Measurements from ENCODE around the gene AHI1. TPM values are rescaled to one million over a fixed set of nuclear protein-coding genes. Genes with fewer than 3 reads are reported as not detected.
"Not testable (repeated sequence)": the region's sequence is repeated elsewhere in the genome, so short reads cannot be mapped to it uniquely, and the experiment has no call there.

AHI1 gene
- total RNA-seq, 1 donor = 14.1 TPM

DNA sequence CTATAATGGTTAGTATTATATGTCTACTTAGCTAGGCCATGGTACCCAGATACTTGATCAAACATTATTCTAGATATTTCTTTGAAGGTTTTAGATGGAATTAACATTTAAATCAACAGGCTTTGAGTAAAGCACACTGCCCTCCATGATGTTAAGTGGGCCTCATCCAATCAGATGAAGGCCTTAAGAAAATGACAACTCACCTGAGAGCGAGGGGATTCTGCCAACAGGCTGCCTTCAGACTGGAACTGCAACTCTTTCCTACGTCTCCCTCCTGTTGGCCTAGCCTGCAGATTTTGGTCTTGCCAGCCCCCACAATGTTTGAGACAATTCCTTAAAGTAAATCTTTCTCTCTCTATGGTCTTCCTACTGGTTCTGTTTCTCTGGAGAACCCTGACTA, 137.3 kb downstream of the AHI1 start:
- no peak overlapping the region for H3K4me3 ChIP-seq (ENCODE audit: low read length)
- no peaks in the 10 kb centered on the region for H3K4me1 ChIP-seq (ENCODE audit: insufficient read depth, low read length)
- H3K9me3 ChIP-seq (ENCODE audit: low read depth, low read length) = no peaks in the 10 kb centered on the region
- no peaks in the 10 kb centered on the region for H3K27me3 ChIP-seq (ENCODE audit: insufficient read depth, low read length)

DNA sequence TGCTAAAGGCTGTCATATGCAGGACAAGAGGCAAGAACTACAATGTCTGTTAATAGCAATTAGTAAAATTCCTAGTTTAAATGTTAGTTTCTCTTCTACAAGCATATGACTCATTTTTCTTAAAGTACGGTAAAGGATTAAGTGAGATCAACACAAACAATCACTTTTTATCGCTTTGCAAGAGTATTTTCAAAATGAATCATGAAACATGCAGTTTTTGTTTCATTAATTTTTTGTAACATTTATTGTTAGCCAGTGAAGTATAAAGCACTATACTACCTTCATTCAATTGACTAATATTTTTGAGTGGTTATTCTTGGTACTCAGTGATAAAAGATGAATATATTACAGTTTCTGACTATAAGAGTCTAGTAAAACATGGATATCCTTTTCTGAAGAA, 138.6 kb downstream of the AHI1 start:
- H3K4me3 ChIP-seq (ENCODE audit: low read length) = no peak overlapping the region
- no peaks in the 10 kb centered on the region for H3K27me3 ChIP-seq (ENCODE audit: insufficient read depth, low read length)
- no peaks in the 10 kb centered on the region for H3K9me3 ChIP-seq (ENCODE audit: low read depth, low read length)
- no peaks in the 10 kb centered on the region for H3K4me1 ChIP-seq (ENCODE audit: insufficient read depth, low read length)

DNA sequence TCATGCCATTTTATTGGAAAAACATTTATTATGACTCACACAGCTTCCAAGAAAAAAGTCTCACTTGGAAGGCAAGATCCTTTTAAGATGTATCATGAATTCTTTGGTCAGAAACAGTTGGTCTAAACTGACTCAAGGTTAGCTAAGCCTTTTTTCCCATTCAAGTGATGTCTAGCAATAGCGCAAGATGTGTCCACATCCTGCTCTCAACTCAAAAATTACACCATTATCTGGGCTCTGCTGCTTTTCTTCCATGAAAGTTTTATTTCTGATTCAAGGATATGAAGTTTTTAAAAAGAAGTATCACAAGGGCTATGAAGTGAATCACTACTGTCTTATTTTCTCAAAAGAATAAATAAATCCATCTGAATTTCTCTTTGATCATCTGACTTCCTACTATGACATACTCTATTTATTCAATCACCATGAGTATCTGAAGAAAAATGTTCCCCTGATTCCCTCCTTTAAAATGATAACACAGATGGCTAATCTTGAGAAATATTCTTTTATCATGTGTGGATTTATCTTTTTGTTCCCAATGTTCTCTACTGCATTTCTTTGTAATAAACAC, 139.2 kb downstream of the AHI1 start:
- Histone ChIP-seq H3K4me3 (ENCODE audit: low read length) (no peak overlapping the region), H3K27me3 (ENCODE audit: insufficient read depth, low read length) (no peaks in the 10 kb centered on the region), H3K4me1 (ENCODE audit: insufficient read depth, low read length) (no peaks in the 10 kb centered on the region), H3K9me3 (ENCODE audit: low read depth, low read length) (no peaks in the 10 kb centered on the region)

DNA sequence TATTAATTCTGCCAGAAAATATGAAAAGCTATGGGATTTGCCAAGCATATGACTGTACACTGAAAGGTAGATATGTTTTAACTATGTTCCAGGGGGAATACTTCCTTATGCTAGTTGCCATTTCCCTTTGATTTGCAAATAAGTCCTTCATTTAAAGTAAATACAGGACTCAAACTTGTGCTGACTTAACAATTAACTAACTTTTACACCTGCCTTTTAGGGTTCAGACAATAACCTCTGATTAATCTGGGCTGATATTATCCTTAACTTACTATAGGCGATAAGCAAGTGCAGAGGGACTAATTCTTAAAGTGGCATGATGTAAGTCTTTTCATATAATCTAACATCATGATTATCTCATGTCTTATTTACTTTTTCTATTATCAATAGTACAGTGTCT, 143.1 kb downstream of the AHI1 start:
- no peaks in the 10 kb centered on the region for H3K4me1 ChIP-seq (ENCODE audit: insufficient read depth, low read length)
- no peaks in the 10 kb centered on the region for H3K9me3 ChIP-seq (ENCODE audit: low read depth, low read length)
- no peak overlapping the region for H3K4me3 ChIP-seq (ENCODE audit: low read length)
- H3K27me3 ChIP-seq (ENCODE audit: insufficient read depth, low read length) = no peaks in the 10 kb centered on the region

DNA sequence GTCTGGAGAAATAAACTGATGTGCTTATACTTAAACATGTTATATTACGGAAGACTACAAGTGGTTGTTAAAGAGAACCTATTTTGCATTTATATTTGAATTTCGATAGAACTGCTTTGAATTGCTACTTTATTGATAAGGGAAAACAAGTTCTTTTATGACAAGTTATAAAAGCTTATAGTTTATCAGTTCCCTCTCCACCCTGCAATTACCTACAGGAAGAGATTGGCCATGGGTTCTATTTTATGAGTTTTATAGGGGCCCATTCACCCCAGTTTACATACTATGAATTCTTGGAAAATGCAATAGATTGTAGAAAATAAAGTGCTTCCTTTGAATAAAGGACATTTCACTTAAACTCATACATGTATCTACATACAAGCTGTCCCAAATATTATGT, 144.4 kb downstream of the AHI1 start:
- Histone ChIP-seq H3K4me3 (ENCODE audit: low read length) (no peak overlapping the region), H3K4me1 (ENCODE audit: insufficient read depth, low read length) (no peaks in the 10 kb centered on the region), H3K27me3 (ENCODE audit: insufficient read depth, low read length) (no peaks in the 10 kb centered on the region), H3K9me3 (ENCODE audit: low read depth, low read length) (no peaks in the 10 kb centered on the region)

DNA sequence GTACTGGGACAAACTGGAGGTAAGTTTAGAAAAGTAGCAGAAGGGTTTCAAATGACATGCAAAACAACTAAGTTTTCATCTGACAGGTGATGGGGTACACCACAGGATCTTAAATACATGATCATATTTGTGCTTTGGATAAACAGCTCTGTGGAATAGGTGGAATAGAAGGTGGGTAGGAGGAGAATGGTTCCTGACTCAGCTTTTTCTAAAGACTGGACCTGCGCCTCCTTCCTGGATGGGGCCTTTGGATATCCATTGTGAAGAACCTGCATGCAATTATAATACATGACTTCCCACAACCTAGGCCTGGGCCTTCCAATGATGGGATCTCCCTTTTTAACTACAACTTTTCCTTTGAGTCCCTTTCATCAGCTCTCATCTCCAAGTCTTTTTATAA, 145.9 kb downstream of the AHI1 start:
- Histone ChIP-seq H3K4me1 (ENCODE audit: insufficient read depth, low read length) (no peaks in the 10 kb centered on the region), H3K9me3 (ENCODE audit: low read depth, low read length) (no peaks in the 10 kb centered on the region), H3K27me3 (ENCODE audit: insufficient read depth, low read length) (no peaks in the 10 kb centered on the region), H3K4me3 (ENCODE audit: low read length) (no peak overlapping the region)

DNA sequence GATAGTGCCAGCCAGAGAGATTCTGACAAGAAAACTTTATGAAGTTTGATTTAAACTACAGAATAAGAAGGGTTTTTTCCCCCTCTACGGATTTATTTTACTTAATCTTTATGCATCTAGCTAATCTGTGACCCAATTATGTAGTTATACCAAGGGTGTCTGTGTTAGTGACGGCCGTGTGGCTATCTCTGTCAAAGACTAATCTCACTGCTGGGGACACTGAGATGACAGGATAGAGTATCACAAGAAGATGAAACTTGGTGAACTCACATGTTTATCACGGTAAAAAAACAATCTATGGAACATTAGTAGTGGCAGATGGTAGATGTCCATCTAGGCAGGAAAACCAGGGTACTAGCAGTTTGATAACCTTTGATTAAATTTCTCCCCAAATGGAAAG, 149.7 kb downstream of the AHI1 start:
- no peak overlapping the region for H3K4me3 ChIP-seq (ENCODE audit: low read length)
- no peaks in the 10 kb centered on the region for H3K4me1 ChIP-seq (ENCODE audit: insufficient read depth, low read length)
- H3K27me3 ChIP-seq (ENCODE audit: insufficient read depth, low read length) = no peaks in the 10 kb centered on the region
- H3K9me3 ChIP-seq (ENCODE audit: low read depth, low read length) = no peaks in the 10 kb centered on the region

DNA sequence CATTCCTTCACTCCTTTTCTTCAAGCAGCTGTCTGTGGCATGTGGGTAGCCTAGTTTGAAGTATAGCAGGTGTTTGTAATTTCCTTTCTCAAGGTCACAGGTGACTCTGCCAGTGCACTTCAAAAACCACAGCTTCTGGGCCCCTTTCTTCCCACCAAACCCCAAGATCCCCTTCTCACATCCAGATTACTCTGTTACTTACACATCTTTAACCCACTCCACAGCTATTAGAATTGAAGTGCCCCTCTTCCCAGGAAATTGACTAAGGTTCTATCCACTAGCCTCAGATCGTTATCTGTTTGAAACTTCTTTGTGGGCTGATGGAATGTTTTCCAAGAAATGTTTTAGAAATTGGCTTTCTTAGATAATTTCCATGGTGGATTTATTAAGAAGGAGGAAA, 150.8 kb downstream of the AHI1 start:
- no peaks in the 10 kb centered on the region for H3K4me1 ChIP-seq (ENCODE audit: insufficient read depth, low read length)
- H3K9me3 ChIP-seq (ENCODE audit: low read depth, low read length) = no peaks in the 10 kb centered on the region
- H3K27me3 ChIP-seq (ENCODE audit: insufficient read depth, low read length) = no peaks in the 10 kb centered on the region
- H3K4me3 ChIP-seq (ENCODE audit: low read length) = no peak overlapping the region

DNA sequence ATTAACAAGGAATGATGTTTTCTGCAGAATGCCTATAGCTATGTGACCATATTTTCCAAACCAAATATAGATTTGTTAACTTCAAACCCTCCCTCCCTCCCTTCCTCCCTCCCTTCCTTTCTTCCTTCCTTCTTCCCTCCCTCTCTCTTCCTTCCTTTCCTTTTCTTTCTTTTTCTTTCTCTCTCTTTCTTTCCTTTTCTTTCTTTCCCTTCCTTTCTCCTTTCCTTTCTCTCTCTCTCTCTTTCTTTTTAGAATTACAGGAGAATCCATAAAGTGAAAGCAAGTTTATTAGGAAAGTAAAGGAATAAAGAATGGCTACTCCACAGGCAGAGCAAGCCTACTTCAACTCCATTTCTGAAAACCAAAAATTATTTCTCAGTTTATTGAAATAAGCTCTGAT, 153.0 kb downstream of the AHI1 start:
- Histone ChIP-seq H3K27me3 (ENCODE audit: insufficient read depth, low read length) (no peaks in the 10 kb centered on the region), H3K4me3 (ENCODE audit: low read length) (no peak overlapping the region), H3K9me3 (ENCODE audit: low read depth, low read length) (no peaks in the 10 kb centered on the region), H3K4me1 (ENCODE audit: insufficient read depth, low read length) (no peaks in the 10 kb centered on the region)

DNA sequence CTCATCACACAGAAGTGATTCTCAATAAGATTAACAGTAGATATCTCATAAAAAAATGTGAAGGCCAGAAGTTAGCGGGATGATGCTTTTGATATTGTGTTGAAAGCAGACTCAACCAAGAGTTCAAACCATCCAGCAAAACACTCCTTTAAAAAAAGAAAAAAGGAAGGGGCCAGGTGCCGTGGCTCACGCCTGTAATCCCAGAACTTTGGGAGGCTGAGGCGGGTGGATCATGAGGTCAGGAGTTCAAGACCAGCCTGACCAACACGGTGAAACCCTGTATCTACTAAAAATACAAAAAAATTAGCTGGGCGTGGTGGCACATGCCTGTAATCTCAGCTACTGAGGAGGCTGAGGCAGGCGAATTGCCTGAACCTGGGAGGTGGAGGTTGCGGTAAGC, 157.6 kb downstream of the AHI1 start:
- H3K27me3 ChIP-seq (ENCODE audit: insufficient read depth, low read length); H3K4me1 ChIP-seq (ENCODE audit: insufficient read depth, low read length); H3K4me3 ChIP-seq (ENCODE audit: low read length); H3K9me3 ChIP-seq (ENCODE audit: low read depth, low read length): not testable (repeated sequence)

DNA sequence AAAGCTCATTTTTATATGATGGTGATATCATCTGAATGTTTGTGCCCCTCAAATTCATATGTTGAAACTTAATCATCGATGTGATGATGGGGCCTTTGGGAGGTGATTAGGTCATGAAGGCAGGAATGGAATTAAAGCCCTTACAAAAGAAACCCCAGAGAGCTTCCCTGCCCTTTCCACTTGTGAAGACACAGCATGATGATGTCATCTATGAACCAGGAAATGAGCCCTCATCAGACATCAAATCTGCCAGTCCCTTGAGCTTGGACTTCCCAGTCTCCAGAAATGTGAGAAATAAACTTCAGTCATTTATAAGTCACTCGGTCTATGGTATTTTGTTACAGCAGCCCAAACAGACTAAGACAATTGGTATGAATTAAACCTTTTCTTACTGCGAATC, 163.4 kb downstream of the AHI1 start:
- Histone ChIP-seq H3K4me3 (ENCODE audit: low read length) (no peak overlapping the region), H3K9me3 (ENCODE audit: low read depth, low read length) (no peaks in the 10 kb centered on the region), H3K27me3 (ENCODE audit: insufficient read depth, low read length) (no peaks in the 10 kb centered on the region), H3K4me1 (ENCODE audit: insufficient read depth, low read length) (no peaks in the 10 kb centered on the region)

DNA sequence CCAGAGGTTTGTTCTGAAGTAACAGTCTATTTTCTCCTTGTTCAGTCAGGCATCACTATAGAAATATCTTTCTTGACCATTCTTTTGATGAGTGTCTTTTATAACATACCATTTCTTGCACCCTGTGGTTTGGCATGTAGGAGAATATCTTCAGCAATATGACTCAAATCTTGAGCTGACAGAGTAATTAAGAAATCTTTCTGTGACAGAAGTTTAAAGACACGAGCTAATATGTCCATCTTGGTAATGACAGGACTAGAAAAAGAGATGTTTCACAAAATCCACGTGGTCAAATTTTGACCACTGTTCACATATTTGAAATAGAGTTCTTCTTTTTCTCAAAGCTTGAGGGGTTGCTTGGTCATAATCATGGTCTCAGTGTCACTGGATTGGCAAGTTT, 166.5 kb downstream of the AHI1 start:
- Histone ChIP-seq H3K9me3 (ENCODE audit: low read depth, low read length) (no peaks in the 10 kb centered on the region), H3K4me1 (ENCODE audit: insufficient read depth, low read length) (peaks cover 5% of the 10 kb centered on the region), H3K4me3 (ENCODE audit: low read length) (no peak overlapping the region), H3K27me3 (ENCODE audit: insufficient read depth, low read length) (no peaks in the 10 kb centered on the region)

DNA sequence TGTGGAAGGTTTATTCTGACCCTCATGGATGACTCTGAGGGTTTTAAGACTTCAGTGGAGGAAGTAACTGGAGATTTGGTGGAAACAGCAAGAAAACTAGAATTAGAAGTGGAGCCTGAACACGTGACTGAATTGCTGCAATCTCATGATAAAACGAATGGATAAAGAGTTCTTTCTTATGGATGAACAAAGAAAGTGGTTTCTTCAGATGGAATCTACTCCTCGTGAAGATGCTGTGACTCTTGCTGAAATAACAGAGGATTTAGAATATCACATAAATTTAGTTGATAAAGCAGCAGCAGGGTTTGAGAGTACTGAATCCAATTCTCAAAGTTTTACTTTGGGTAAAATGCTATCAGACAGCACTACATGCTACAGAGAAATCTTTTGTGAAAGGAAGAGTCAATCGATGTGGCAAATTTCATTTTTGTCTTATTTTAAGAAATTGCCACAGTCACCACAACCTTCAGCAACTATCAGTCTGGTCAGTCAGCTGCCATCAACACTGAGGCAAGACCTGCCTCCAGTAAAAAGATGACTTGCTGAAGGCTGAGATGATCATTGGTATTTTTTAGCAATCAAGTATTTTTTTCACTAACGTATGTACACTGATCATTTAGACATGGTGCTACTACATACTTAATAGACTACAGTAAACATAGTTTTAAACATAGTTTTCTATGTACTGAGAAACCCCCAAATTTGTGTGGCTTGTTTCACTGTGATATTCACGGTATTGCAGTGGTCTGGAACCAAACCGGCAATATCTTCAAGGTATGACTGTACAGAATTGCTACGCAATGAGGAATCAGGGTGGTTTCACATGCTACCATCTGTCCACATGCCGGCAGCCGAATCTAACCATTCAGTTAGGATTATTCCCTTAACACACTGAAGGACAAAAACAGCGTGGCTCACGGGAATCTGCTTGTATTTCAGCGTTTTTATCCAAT, 167.4 kb downstream of the AHI1 start:
- Histone ChIP-seq H3K27me3 (ENCODE audit: insufficient read depth, low read length) (no peaks in the 10 kb centered on the region), H3K9me3 (ENCODE audit: low read depth, low read length) (no peaks in the 10 kb centered on the region), H3K4me1 (ENCODE audit: insufficient read depth, low read length) (peaks cover 13% of the 10 kb centered on the region), H3K4me3 (ENCODE audit: low read length) (no peak overlapping the region)

DNA sequence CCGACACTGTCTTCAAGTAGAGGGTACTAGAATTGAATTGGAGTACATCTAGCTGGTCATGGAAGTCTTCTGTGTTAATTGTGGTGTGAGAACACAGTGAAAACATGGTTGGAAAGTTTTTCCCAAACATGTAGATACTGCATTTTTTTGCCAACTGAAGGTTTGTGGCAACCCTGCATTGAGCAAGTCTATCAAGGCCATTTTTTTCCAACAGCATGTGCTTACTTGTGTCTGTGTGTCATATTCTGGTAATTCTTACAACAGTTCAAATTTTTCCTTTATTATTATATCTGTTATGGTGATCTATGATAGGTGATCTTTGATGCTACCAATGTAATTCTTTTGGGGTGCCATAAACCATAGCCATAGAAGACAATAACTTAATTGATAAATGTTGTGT, 169.4 kb downstream of the AHI1 start:
- Histone ChIP-seq H3K4me3 (ENCODE audit: low read length) (no peak overlapping the region), H3K4me1 (ENCODE audit: insufficient read depth, low read length) (peaks cover 21% of the 10 kb centered on the region), H3K27me3 (ENCODE audit: insufficient read depth, low read length) (no peaks in the 10 kb centered on the region), H3K9me3 (ENCODE audit: low read depth, low read length) (no peaks in the 10 kb centered on the region)

DNA sequence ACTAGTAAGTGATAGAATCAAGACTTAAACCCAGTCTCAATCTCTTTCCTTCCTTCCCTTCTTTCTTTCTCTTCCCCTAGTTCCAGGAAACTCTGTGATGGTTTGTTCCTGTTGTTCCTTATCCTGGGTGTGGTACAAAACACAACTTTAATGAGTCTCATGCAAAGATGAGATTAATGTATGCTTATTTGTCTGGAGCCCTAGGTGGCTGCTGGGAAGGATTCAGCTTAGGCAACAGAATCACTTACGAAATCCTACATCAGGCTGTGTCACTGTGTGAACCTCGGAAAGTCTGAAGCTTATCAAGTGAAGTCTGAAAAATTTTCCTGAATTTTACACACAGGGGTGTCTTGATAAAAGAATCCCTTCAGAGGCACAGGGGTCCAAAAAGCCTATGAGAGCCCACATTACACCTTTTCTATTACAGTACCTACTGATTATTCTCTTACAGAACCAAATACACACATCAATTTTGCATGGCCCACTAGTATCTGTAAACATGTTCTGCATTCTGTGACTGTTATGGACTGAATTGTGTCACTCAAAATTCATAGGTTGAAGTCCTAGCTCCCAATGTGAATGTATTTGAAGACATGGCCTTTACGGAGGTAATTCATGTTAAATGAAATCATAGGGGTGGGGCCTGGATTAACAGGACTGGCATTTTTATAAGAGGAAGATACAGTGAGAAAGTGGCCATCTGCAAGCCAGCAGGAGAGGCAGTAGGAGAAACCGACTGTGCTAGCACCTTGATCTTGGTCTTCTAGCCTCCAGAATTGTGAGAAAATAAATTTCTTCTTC, 171.7 kb downstream of the AHI1 start:
- Histone ChIP-seq H3K27me3 (ENCODE audit: insufficient read depth, low read length) (no peaks in the 10 kb centered on the region), H3K4me3 (ENCODE audit: low read length) (no peak overlapping the region), H3K4me1 (ENCODE audit: insufficient read depth, low read length) (peaks cover 27% of the 10 kb centered on the region), H3K9me3 (ENCODE audit: low read depth, low read length) (no peaks in the 10 kb centered on the region)
